A549 (cell line): ENCODE measurements around the gene THRAP3. TPM values are rescaled to one million over a fixed set of nuclear protein-coding genes. Genes with fewer than 3 reads are reported as not detected.

Source experiments
- ATAC-seq, 2 experiments: fragments of 200-7000 bp in 1 of 2; fragments of >200 bp in 1 of 2; cut with Nextera tagmentation in 1 of 2; cut with Tn5 transposase in 1 of 2; 3 replicates each; pipeline versions ENCODE4 v1.8.0 to v1.9.1; 2018 to 2020; ENCODE audit warnings: mild to moderate bottlenecking in 1 of 2, moderate library complexity in 1 of 2
- CTCF ChIA-PET: fragments of 300-600 bp; sonication (Branson Sonifier 250); formaldehyde crosslinking; extraction: SDS; loops from one replicate; lab custom pipeline; 2021; ENCODE audit warnings: antibody characterized with exemption, inconsistent platforms; lab: Yijun Ruan, JAX
- POLR2A ChIA-PET: fragments of 350-600 bp; formaldehyde crosslinking; extraction: SDS; loops from one replicate; lab custom pipeline; 2021; ENCODE audit warnings: antibody characterized with exemption, inconsistent platforms; lab: Yijun Ruan, JAX
- DNase-seq, 2 experiments: peaks; one replicate each; pipeline versions ENCODE4 v3.0.0 to v3.0.0-alpha.2; 2011 to 2016; ENCODE audit warnings: low read depth in 1 of 2, low spot score in 1 of 2
- FAIRE-seq: peaks from 2 replicates; lab custom pipeline; 2011; peaks lifted over from hg19 to GRCh38; lab: Jason Lieb, UNC
- H3K27ac ChIP-seq, 2 experiments: fragments of >200 bp; sonication (Bioruptor Twin); formaldehyde crosslinking; 3 replicates each; pipeline ENCODE4 v1.5.1; 2016 to 2017
- H3K4me1 ChIP-seq: fragments of >200 bp; sonication (Bioruptor Twin); formaldehyde crosslinking; 3 replicates; pipeline ENCODE4 v1.6.1; 2016
- H3K4me2 ChIP-seq: fragments of >200 bp; sonication (Bioruptor Twin); formaldehyde crosslinking; 3 replicates; pipeline ENCODE4 v1.6.1; 2016
- H3K4me3 ChIP-seq: fragments of >200 bp; sonication (Bioruptor Twin); formaldehyde crosslinking; 3 replicates; pipeline ENCODE4 v1.5.1; 2016
- H3K9me3 ChIP-seq: fragments of >200 bp; sonication (Bioruptor Twin); formaldehyde crosslinking; 3 replicates; pipeline ENCODE4 v1.6.1; 2016
- CBX2 ChIP-seq: fragments of 200-600 bp; sonication (generic); IDR thresholded peaks from 2 replicates; pipeline ENCODE4 v1.6.1; 2016; ENCODE audit warnings: low read depth, mild to moderate bottlenecking, borderline replicate concordance
- CBX8 ChIP-seq: fragments of 200-600 bp; sonication (generic); IDR thresholded peaks from 2 replicates; pipeline ENCODE4 v1.6.1; 2016
- CHD2 ChIP-seq: fragments of 150-350 bp; IDR thresholded peaks from 2 replicates; pipeline ENCODE4 v1.6.1; 2014; ENCODE audit warnings: low read length; ENCODE audit not compliant: partially characterized antibody
- EHMT2 ChIP-seq: fragments of 200-600 bp; sonication (generic); IDR thresholded peaks from 2 replicates; pipeline ENCODE4 v1.6.1; 2016; ENCODE audit warnings: antibody characterized with exemption, low read depth, mild to moderate bottlenecking, moderate library complexity
- ESRRA ChIP-seq: fragments of 150-350 bp; IDR thresholded peaks from 2 replicates; pipeline ENCODE4 v1.6.1; 2014; ENCODE audit warnings: mild to moderate bottlenecking, low read length, borderline replicate concordance
- HOXB13 ChIP-seq: fragments of 250-450 bp; sonication (Bioruptor Pico); IDR thresholded peaks from 2 replicates; pipeline ENCODE4 v1.5.0; 2020; ENCODE audit warnings: low read depth, mild to moderate bottlenecking, moderate library complexity
- HOXB5 ChIP-seq: fragments of 250-450 bp; sonication (Bioruptor Pico); IDR thresholded peaks from 2 replicates; pipeline ENCODE4 v1.5.0; 2020; ENCODE audit warnings: mild to moderate bottlenecking, moderate library complexity
- JUN ChIP-seq, 2 experiments: fragments of >200 bp; sonication (Bioruptor Twin); formaldehyde crosslinking; IDR thresholded peaks; 2 replicates in 1 of 2; 3 replicates in 1 of 2; pipeline ENCODE4 v1.6.1; 2016 to 2017
- JUNB ChIP-seq: fragments of >200 bp; sonication (Bioruptor Twin); formaldehyde crosslinking; IDR thresholded peaks from 2 replicates; pipeline ENCODE4 v1.6.1; 2016
- MAFK ChIP-seq: fragments of 450-650 bp; IDR thresholded peaks from 2 replicates; pipeline ENCODE4 v1.6.1; 2014; ENCODE audit not compliant: partially characterized antibody
- MAZ ChIP-seq: fragments of 150-350 bp; IDR thresholded peaks from 2 replicates; pipeline ENCODE4 v1.6.1; 2014; ENCODE audit warnings: antibody characterized with exemption, low read depth, low read length, borderline replicate concordance
- NFE2L2 ChIP-seq: fragments of 150-350 bp; conservative IDR thresholded peaks from 2 replicates; pipeline ENCODE4 v1.6.1; 2014; ENCODE audit warnings: low read length
- NR3C1 ChIP-seq: fragments of >200 bp; sonication (Bioruptor Twin); formaldehyde crosslinking; IDR thresholded peaks from 3 replicates; pipeline ENCODE4 v1.6.1; 2017
- RARB ChIP-seq: fragments of 250-450 bp; sonication (Bioruptor Pico); IDR thresholded peaks from 2 replicates; pipeline ENCODE4 v1.8.0; 2021; ENCODE audit warnings: mild to moderate bottlenecking, moderate library complexity
- RNF2 ChIP-seq: fragments of 200-600 bp; sonication (generic); IDR thresholded peaks from 2 replicates; pipeline ENCODE4 v1.6.1; 2016; ENCODE audit warnings: low read depth, mild to moderate bottlenecking, antibody characterized with exemption, moderate library complexity, borderline replicate concordance
- SMC3 ChIP-seq: fragments of >200 bp; sonication (Bioruptor Twin); formaldehyde crosslinking; IDR thresholded peaks from 3 replicates; pipeline ENCODE4 v1.6.1; 2018; ENCODE audit warnings: inconsistent platforms
- SREBF2 ChIP-seq: fragments of 450-650 bp; IDR thresholded peaks from 2 replicates; pipeline ENCODE4 v1.6.1; 2014; ENCODE audit warnings: mild to moderate bottlenecking, moderate library complexity
- whole genome bisulfite sequencing: methylation state at CpG from one replicate; pipeline ENCODE4 v1.1.6; 2017; ENCODE audit errors: missing lambda C conversion rate; 5-methylcytosine and 5-hydroxymethylcytosine counted together
- polyA plus RNA-seq, 4 experiments: library from polyadenylated mRNA; depleted of rRNA in 3 of 4; stranded (reverse); fragments of >200 nt; fragmentation: RNase III in 1 of 4; extraction: RNeasy Plus Mini Kit Qiagen cat#74134 plus additional on column Dnase treatment in 1 of 4; gene quantifications; 2 replicates in 3 of 4; 3 replicates in 1 of 4; pipeline ENCODE4 v1.2.3, GENCODE V29; 2011 to 2017
- TF ChIP-seq, protein P1 (sequence below): fragments of 450-650 bp; IDR thresholded peaks from 2 replicates; pipeline ENCODE4 v1.6.1; 2014; ENCODE audit warnings: antibody characterized with exemption
- TF ChIP-seq, protein P2 (sequence below): fragments of >200 bp; sonication (Bioruptor Twin); formaldehyde crosslinking; IDR thresholded peaks from 2 replicates; pipeline ENCODE4 v1.6.1; 2016
- TF ChIP-seq, protein P3 (sequence below): fragments of >200 bp; sonication (Bioruptor Twin); formaldehyde crosslinking; IDR thresholded peaks from 3 replicates; pipeline ENCODE4 v1.6.1; 2016
- TF ChIP-seq, protein P4 (sequence below): fragments of 200-600 bp; sonication (generic); IDR thresholded peaks from 2 replicates; pipeline ENCODE4 v1.6.1; 2016; ENCODE audit warnings: antibody characterized with exemption, mild to moderate bottlenecking, moderate library complexity

The THRAP3 gene
- polyA plus RNA-seq, 2 of the 4 experiments (the other 2 are of a cell fraction): 60.0 to 60.7 TPM

DNA sequence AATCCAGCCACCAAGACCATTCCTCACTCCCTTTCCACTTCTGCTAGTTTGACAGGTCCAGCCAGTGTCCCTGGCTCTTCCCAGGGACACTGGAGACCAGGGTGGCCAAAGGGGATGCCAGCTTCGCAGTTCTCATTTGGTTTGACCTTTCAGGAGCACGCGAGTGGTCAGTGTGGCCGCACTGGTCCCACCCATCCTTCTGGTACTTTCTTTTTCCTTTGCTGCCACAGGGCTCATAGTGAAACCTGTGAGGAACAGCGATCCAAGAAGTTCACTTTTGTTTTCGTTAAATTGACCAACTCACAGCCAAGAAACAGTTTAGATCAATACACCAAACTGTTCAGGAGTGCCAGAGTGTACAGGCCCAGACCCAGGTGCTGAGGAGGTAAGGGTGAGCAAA is 113.6 kb downstream of the THRAP3 start:
- TF ChIP-seq CHD2: no peak
- TF ChIP-seq HOXB5 (CRISPR knock-in tag): no peak
- no peak for TF ChIP-seq SMC3
- TF ChIP-seq MAZ: no peak
- no peak for TF ChIP-seq EHMT2
- no peak for TF ChIP-seq RNF2
- TF ChIP-seq, protein P1, sequence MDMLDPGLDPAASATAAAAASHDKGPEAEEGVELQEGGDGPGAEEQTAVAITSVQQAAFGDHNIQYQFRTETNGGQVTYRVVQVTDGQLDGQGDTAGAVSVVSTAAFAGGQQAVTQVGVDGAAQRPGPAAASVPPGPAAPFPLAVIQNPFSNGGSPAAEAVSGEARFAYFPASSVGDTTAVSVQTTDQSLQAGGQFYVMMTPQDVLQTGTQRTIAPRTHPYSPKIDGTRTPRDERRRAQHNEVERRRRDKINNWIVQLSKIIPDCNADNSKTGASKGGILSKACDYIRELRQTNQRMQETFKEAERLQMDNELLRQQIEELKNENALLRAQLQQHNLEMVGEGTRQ: no peak
- TF ChIP-seq RARB (CRISPR knock-in tag): no peak
- no peak for TF ChIP-seq ESRRA
- TF ChIP-seq JUN (IDR thresholded peaks at IDR 0.05): no peak
- TF ChIP-seq NFE2L2: no peak
- TF ChIP-seq, protein P2, sequence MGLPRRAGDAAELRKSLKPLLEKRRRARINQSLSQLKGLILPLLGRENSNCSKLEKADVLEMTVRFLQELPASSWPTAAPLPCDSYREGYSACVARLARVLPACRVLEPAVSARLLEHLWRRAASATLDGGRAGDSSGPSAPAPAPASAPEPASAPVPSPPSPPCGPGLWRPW: no peak
- no peak for TF ChIP-seq NR3C1
- Histone ChIP-seq H3K4me2 (no peak overlapping the region), H3K4me1 (peaks cover under 1% of the 10 kb centered on the region; the same call in 2 of the 3 replicates), H3K9me3 (no peaks in the 10 kb centered on the region), H3K4me3 (no peak overlapping the region), H3K27ac (no peak overlapping the region)
- DNase-seq: no peak
- WGBS: 94% methylated on average over 6 of the region's 6 CpGs
- no peak for ATAC-seq
- POLR2A ChIA-PET: no interaction called here
- CTCF ChIA-PET: interaction anchor here (3.5 kb wide), 1 partner anchor 10 kb away, joined by 9 read pairs; no protein-coding TSS in a partner anchor
- no peak for FAIRE-seq

DNA sequence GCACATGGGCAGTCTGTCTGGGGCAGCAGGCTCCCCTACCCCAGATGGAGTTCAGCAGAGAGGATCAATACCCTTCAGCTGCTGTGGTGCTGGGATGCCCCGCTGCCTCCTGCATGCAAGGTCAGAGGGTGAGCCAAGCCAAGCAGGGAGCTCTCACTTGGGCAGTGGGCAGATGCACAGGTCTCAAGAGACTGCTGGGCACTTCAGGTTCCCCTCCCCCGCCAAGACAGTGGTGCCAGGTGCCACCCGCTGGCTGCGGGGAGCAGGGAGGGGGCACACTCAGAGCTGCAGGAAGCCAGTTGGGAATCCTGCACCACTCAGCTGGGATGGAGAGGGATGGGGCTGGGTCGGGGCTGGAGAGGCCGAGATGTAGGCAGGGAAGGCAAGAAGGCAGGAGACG is 115.0 kb downstream of the THRAP3 start:
- ChIA-PET CTCF (interaction anchor here (1.2 to 3.5 kb wide), 4 partner anchors 8 to 16 kb away, joined by 3 to 9 read pairs (median 6); partner anchors contain the start of gene EVA1B), POLR2A (no interaction called here)
- H3K9me3 ChIP-seq: no peaks in the 10 kb centered on the region
- TF ChIP-seq JUN (IDR thresholded peaks at IDR 0.05) (no peak), HOXB5 (CRISPR knock-in tag) (no peak), NFE2L2 (no peak), CBX2 (no peak), JUNB (no peak), SREBF2 (no peak), CBX8 (no peak), HOXB13 (CRISPR knock-in tag) (no peak), MAFK (no peak)
- TF ChIP-seq, protein P3, sequence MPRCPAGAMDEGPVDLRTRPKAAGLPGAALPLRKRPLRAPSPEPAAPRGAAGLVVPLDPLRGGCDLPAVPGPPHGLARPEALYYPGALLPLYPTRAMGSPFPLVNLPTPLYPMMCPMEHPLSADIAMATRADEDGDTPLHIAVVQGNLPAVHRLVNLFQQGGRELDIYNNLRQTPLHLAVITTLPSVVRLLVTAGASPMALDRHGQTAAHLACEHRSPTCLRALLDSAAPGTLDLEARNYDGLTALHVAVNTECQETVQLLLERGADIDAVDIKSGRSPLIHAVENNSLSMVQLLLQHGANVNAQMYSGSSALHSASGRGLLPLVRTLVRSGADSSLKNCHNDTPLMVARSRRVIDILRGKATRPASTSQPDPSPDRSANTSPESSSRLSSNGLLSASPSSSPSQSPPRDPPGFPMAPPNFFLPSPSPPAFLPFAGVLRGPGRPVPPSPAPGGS: no peak
- TF ChIP-seq, protein P4, sequence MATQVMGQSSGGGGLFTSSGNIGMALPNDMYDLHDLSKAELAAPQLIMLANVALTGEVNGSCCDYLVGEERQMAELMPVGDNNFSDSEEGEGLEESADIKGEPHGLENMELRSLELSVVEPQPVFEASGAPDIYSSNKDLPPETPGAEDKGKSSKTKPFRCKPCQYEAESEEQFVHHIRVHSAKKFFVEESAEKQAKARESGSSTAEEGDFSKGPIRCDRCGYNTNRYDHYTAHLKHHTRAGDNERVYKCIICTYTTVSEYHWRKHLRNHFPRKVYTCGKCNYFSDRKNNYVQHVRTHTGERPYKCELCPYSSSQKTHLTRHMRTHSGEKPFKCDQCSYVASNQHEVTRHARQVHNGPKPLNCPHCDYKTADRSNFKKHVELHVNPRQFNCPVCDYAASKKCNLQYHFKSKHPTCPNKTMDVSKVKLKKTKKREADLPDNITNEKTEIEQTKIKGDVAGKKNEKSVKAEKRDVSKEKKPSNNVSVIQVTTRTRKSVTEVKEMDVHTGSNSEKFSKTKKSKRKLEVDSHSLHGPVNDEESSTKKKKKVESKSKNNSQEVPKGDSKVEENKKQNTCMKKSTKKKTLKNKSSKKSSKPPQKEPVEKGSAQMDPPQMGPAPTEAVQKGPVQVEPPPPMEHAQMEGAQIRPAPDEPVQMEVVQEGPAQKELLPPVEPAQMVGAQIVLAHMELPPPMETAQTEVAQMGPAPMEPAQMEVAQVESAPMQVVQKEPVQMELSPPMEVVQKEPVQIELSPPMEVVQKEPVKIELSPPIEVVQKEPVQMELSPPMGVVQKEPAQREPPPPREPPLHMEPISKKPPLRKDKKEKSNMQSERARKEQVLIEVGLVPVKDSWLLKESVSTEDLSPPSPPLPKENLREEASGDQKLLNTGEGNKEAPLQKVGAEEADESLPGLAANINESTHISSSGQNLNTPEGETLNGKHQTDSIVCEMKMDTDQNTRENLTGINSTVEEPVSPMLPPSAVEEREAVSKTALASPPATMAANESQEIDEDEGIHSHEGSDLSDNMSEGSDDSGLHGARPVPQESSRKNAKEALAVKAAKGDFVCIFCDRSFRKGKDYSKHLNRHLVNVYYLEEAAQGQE: no peak
- H3K27ac ChIP-seq: no peak overlapping the region
- FAIRE-seq: no peak
- ATAC-seq: no peak
- H3K4me3 ChIP-seq: no peak overlapping the region
- peaks cover 10% of the 10 kb centered on the region for H3K4me1 ChIP-seq
- no peak overlapping the region for H3K4me2 ChIP-seq
- 86% methylated on average over 4 of the region's 7 CpGs for WGBS
- no peak for DNase-seq
